Neural cell (in vitro differentiated cells): Measurements from ENCODE around the gene DGKB.

Source experiments
- EP300 ChIP-seq: fragments of 450-650 bp; conservative IDR thresholded peaks from 2 replicates; pipeline ENCODE4 v1.6.1; 2014; ENCODE audit warnings: antibody characterized with exemption, mild to moderate bottlenecking, moderate library complexity; ENCODE audit not compliant: poor library complexity, severe bottlenecking
- EZH2 ChIP-seq: fragments of 200-600, 300-800 bp; shearing (Covaris generic), sonication (generic); IDR thresholded peaks from 2 replicates; pipeline ENCODE4 v1.6.1; 2014; ENCODE audit warnings: antibody characterized with exemption, low read length, borderline replicate concordance, mild to moderate bottlenecking; ENCODE audit not compliant: insufficient read depth, poor library complexity, severe bottlenecking
- RAD21 ChIP-seq: fragments of 450-650 bp; conservative IDR thresholded peaks from 2 replicates; pipeline ENCODE4 v1.6.1; 2014; ENCODE audit warnings: antibody characterized with exemption, mild to moderate bottlenecking, moderate library complexity
- TF ChIP-seq, protein P1 (sequence below): fragments of 450-650 bp; IDR thresholded peaks from 2 replicates; pipeline ENCODE4 v1.5.1; 2014; ENCODE audit warnings: antibody characterized with exemption, mild to moderate bottlenecking, moderate library complexity; ENCODE audit not compliant: poor library complexity, severe bottlenecking

DNA sequence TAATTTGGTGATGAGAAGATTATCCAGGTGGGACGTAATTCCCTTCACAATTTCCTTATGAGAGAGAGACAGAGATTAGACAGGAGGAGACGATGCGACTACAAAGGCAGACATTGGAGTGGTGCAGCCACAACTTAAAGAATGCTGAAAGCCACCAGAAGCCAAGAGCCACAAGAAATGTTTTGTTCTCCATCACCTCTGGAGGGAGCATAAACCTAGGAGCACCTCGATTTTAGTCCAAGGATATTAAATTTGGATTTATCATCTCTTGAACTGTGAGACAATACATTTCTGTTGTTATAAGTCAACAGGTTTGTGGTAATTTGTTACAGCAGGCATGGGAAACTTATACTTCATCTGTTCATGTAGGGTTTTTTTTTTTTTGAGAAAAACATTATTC, 418.9 kb downstream of the DGKB start:
- TF ChIP-seq, protein P1, sequence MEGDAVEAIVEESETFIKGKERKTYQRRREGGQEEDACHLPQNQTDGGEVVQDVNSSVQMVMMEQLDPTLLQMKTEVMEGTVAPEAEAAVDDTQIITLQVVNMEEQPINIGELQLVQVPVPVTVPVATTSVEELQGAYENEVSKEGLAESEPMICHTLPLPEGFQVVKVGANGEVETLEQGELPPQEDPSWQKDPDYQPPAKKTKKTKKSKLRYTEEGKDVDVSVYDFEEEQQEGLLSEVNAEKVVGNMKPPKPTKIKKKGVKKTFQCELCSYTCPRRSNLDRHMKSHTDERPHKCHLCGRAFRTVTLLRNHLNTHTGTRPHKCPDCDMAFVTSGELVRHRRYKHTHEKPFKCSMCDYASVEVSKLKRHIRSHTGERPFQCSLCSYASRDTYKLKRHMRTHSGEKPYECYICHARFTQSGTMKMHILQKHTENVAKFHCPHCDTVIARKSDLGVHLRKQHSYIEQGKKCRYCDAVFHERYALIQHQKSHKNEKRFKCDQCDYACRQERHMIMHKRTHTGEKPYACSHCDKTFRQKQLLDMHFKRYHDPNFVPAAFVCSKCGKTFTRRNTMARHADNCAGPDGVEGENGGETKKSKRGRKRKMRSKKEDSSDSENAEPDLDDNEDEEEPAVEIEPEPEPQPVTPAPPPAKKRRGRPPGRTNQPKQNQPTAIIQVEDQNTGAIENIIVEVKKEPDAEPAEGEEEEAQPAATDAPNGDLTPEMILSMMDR, result no peak
- TF ChIP-seq EZH2, result no peak
- no peak for TF ChIP-seq EP300
- TF ChIP-seq RAD21, result no peak
